HG02884 (cell line): Measurements from ENCODE around the gene PHTF2.
"Not testable (repeated sequence)": the region's sequence is repeated elsewhere in the genome, so short reads cannot be mapped to it uniquely, and the experiment has no call there.

Experiments used
- ATAC-seq: cut with Tn5 transposase; IDR thresholded peaks from one replicate; pipeline ENCODE4 v1.9.1; 2021; ENCODE audit warnings: mild to moderate bottlenecking, moderate library complexity; ENCODE audit not compliant: unreplicated experiment

PHTF2 gene

GRCh38 chr7:77827999-77828398 is 29.4 kb downstream of the PHTF2 start:
- no peak for ATAC-seq

GRCh38 chr7:77830649-77831355 is 32.2 kb downstream of the PHTF2 start:
- ATAC-seq, result no peak

- ATAC-seq, result no peak
Measured at GRCh38 chr7:77831481-77831880, 32.9 kb downstream of the PHTF2 start.

GRCh38 chr7:77831953-77832352 is 33.4 kb downstream of the PHTF2 start:
- ATAC-seq, result no peak

DNA sequence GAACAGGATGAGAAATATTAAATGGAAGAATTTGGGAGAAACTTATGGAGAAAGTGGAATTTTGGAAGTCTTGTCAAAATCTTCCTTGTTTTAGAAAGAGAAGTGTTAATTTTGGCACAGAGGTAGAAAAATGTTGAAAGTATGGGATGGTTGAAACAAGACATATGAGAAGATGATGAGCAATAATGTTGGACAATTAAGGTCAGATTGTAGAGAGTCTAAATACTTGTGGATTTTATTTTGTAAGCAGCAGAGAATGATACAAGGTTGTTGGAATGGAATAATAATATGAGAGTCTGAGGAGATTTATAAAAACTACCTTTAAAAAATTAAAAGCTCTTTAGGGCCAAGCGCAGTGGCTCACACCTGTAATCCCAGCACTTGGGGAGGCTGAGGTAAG is 34.6 kb downstream of the PHTF2 start:
- no peak for ATAC-seq

DNA sequence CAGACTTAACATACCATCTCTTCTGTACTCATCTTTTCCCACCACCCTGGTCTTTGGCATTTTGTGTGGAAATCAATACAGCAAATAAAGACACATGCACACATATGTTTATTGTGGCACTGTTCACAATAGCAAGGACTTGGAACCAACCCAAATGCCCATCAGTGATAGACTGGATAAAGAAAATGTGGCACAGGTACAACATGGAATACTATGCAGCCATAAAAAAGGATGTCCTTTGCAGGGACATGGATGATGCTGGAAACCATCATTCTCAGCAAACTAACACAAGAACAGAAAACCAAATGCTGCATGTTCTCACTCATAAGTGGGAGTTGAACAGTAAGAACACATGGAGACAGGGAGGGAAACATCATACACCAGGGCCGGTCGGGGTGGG is 37.9 kb downstream of the PHTF2 start:
- ATAC-seq, result not testable (repeated sequence)

DNA sequence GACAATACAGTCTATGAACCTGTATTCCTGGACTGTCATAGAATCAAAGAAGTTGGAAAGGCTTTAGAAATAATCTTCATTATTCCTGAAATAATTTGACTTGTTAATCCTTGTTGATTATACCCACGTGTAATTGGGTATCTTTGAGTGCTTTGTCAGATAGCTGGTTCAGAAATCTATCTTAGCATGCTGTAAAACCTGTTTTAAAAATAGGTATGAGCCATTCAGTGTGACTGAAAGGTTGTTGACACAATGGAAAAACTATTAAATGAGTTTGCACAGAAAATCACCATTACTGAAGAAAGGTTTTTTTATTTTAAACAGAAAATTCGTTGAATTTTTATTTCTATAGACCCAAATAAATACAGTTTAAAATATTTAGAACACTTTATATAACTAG is 38.7 kb downstream of the PHTF2 start:
- ATAC-seq, result no peak

DNA sequence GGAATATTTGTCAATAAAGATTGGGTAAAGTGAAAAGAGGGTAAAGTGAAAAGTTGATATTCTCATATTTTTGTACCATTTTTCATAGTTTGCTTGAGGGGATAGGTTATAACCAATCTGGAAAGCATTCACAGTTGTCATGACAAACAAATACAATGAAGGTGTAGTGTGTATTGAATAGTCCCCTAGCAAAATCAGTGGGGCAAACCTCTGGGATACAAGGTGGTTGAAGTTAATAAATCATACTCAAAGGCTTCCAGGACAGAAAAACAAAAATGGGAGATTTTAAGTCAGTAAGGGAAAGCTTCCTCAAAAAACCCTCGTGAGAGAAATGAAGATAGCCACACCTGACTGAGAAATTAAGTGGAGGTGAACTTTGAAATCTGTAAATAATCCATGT is 39.4 kb downstream of the PHTF2 start:
- no peak for ATAC-seq

- no peak for ATAC-seq
Measured at GRCh38 chr7:77838929-77839491, 40.4 kb downstream of the PHTF2 start.

GRCh38 chr7:77839919-77840318 is 41.3 kb downstream of the PHTF2 start:
- no peak for ATAC-seq

DNA sequence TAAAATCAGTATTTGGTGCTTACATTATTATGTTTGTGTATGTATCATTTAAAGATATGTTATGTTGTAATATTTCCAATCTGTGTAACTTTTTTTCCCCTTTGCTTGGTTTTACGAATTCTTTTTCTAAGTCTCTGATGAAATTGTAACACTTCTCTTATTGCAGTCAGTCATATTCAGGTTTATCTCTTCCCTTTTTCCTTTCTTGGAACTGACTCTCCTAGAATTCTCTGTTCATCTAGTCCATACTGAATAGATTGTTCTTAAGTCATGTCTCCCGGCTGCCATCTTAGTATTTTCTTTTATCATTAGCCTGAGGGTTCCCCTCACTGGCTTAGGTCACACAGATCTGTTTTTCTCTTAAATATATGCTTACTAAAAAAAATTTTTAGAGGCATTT is 44.6 kb downstream of the PHTF2 start:
- ATAC-seq, result no peak

GRCh38 chr7:77846317-77847092 is 47.9 kb downstream of the PHTF2 start:
- ATAC-seq, result no peak

DNA sequence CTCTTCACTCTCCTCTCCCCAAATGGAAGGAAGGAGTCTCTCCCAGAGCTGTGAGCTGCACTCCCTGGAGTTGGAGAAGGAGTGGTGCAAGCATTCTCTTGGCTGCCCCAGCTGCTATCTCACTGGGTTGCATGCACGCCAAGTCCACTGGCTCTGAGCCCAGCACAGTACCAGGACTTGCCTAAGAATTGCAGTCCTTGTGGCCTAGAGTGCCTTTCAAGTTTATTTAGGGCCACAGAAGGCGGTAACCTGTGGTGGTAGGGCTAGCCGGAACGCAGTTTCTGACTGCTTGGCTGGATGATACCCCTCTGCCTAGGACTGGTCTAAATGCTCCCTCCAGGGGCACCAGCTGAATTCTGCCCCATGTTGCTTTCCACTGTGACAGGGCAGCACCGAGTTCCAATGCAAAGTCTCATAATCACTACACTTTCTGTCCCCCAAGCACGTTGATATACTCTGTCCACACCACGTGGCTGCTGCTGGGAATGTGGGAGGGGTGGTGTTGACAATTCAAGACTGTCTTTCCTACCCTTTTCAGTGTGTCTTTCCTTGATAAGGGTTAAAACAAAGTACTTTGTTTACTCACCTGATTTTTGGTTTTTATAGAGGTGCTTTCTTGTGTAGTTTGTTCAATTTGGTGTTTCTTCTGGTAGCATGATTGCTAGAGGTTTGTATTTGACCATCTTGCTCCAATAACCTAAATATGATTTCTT is 57.0 kb downstream of the PHTF2 start:
- ATAC-seq, result no peak

GRCh38 chr7:77858278-77858677 is 59.7 kb downstream of the PHTF2 start:
- no peak for ATAC-seq

GRCh38 chr7:77859343-77859742 is 60.8 kb downstream of the PHTF2 start:
- no peak for ATAC-seq

DNA sequence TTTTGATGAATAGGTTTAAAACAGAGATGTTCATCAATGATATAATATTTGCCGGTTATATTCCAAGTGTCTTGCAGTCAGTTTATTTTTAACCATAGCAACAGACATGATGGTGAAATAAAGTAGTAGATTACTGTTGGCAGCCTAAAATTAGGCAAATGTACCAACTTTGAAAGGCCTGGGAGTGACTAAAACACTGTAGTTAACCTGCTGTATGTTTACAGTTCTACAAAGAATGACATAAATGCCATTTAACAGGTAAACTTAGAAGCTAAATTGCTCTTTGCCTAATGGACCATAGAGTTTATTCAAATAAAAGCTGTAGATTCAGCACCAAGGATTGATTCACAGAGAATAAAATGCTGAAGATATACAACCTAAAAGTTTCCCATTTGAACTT is 64.1 kb downstream of the PHTF2 start:
- ATAC-seq, result no peak

- no peak for ATAC-seq
Measured at GRCh38 chr7:77863860-77864259, 65.3 kb downstream of the PHTF2 start.

DNA sequence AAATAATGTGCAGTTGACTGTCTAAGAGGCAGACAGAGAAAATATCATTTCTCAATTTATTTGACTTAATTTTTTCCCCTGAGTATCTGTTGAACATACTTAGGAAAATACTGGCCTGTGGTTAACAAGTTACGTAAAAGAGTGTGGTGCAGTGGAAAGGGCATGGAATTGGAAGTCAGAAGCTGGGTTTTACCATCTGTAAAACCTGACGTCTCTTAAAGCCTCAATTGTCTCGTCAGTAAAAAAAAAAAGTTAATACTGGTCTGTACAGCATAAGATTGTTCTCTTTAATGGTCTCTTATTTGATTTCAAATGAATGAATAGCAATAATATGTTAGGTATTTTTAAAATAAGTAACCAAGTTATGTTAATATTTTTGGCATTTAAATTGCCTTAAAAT is 67.8 kb downstream of the PHTF2 start:
- ATAC-seq, result no peak

GRCh38 chr7:77866786-77867536 is 68.4 kb downstream of the PHTF2 start:
- ATAC-seq, result no peak

DNA sequence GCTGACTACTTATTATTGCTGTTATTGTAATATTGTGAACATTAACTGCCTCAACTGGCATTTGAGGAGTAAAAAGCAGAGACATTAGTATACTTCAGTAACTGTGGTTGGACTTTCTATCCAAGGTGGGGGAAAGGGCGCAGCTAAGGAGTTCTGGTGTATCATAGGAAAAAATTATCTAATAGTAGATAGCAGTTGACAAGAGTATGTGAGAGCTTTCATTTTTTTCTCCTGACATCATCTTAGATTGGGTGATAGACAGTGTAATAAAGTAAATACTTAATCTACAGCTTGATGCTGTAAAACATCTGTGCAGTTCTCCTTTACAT is 68.9 kb downstream of the PHTF2 start:
- no peak for ATAC-seq

DNA sequence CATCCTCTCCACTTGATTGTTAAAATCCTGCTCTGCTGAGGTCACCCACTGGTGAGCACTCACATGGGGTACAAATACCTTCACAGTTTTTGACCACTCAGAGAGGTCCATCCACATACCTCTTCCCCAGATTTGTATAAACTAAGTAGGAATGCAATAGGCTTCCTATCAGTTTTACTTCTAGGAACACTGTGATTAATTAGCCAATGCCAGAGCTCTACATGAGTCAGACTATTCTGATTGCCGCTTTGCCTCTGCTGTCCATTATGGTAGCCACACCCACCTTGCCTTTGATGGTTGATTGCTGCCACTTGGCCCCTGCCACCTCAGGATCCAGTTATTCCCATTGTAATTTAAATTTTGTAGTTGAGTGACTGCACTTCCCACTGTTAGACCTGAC is 73.7 kb downstream of the PHTF2 start:
- ATAC-seq, result not testable (repeated sequence)
